ENCODE data around the gene TTLL13.
A peak's percentile ranks its signal among the peaks of the same experiment; 100 is the strongest.

The TTLL13 gene, protein sequence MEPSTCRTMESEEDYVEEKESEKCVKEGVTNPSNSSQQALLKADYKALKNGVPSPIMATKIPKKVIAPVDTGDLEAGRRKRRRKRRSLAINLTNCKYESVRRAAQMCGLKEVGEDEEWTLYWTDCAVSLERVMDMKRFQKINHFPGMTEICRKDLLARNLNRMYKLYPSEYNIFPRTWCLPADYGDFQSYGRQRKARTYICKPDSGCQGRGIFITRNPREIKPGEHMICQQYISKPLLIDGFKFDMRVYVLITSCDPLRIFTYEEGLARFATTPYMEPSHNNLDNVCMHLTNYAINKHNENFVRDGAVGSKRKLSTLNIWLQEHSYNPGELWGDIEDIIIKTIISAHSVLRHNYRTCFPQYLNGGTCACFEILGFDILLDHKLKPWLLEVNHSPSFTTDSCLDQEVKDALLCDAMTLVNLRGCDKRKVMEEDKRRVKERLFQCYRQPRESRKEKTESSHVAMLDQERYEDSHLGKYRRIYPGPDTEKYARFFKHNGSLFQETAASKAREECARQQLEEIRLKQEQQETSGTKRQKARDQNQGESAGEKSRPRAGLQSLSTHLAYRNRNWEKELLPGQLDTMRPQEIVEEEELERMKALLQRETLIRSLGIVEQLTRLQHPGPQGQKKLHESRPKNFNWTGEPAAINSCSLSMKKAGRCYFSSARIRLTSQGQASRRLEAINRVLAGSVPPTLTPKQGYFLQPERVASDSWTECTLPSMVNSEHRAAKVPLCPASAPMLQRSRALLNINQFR

DNA sequence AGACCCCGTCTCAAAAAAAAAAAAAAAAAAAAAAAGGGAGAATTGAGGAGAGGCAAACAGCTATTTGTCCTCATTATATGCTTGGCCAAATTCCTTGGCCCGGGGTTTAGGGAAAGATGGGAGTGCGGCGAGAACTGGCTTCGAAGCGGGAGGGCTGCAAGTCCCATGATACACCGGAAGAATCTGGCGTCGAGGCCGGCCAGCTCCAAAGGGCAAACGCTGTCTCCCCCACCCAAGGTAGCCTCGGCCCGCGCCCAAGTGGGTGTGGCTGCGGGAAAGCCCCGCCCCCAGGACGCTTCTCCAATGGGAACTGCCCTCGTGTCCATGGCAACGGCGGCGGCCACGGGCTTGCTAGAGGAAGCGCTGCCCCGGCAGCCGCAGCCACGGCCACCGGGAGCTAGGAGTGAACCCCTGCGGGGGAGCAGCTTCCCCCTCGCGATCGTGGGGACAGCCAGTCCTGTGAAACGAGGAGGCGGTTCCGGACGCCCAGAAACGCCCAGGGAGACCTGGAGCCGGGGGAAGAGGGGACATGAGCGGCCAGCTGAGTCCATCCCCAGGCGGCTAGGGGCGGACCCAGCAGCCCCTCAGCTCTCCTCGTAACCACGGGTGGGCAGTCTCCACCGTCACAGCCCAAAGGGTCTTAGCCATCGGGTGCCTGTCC is at the start of gene TTLL13:
TSS of gene TTLL13 (plus strand) at position 354 of the 661 bp plus-strand sequence. CDS start 1,075 bp downstream, outside the sequence.
- peak; percentile 76 to 91 for DNase-seq

DNA sequence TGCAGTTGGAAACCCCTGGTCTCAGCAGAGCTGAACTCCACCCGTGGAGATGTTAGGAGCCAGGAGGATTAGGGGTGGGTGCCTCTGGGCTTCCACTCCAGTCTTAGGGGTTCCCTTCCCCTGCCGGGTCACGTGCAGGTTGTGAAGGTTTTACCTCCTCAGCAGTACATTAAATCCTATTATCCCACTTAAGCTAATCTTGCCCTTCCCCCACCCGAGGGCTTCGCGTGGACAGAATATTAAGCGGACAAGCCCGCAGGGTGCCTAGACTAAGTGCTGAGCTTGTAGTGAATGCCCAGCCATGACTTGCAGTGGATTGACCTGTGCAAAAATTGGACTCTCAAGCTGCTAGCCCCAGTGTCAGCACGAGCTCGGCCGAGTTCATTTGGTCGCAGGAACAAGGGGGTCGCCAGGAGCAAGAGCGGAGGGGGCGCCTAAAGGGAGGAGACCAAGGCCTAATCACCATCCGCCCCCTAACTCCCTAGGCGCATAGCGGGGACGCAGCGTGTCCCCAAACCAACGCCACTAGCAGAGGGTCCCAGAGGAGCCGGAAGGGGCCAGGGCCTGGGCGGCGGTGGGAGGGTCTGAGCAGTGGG is 48.7 kb upstream of the TTLL13 start:
- no peak for DNase-seq

DNA sequence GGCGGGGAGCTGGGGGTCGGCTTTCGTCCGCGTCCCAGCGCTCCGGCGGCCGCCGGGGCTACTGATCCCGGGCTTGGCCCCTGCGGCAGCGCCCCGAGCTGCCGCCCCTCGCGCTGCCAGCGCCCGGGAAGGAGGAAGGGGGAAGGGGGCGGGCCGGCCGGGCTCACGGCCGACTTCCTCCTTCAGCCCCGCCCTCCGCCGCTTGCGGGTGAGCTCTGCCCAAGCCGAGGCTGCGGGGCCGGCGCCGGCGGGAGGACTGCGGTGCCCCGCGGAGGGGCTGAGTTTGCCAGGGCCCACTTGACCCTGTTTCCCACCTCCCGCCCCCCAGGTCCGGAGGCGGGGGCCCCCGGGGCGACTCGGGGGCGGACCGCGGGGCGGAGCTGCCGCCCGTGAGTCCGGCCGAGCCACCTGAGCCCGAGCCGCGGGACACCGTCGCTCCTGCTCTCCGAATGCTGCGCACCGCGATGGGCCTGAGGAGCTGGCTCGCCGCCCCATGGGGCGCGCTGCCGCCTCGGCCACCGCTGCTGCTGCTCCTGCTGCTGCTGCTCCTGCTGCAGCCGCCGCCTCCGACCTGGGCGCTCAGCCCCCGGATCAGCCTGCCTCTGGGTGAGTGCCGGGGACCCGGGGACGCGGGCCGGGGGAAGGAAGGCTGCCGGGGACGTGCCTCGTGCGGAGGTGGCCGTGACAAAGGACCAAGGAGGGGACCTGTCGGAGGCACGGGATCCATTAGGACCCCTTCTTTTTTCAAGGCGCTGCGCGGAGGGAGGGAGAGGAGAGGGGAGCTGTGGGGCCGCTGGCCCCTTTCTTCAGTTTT is 48.0 kb upstream of the TTLL13 start, which contains the start of gene SEMA4B:
TSS of gene SEMA4B (plus strand) at position 201 of the 814 bp plus-strand sequence. CDS start at position 450, 249 bp downstream.
- peak in 1 of 2 experiments; percentile 49 for DNase-seq

- DNase-seq = no peak
Measured at GRCh38 chr15:90201944-90202375, 47.4 kb upstream of the TTLL13 start.

- no peak for DNase-seq
Measured at GRCh38 chr15:90202929-90203328, 46.4 kb upstream of the TTLL13 start.

DNA sequence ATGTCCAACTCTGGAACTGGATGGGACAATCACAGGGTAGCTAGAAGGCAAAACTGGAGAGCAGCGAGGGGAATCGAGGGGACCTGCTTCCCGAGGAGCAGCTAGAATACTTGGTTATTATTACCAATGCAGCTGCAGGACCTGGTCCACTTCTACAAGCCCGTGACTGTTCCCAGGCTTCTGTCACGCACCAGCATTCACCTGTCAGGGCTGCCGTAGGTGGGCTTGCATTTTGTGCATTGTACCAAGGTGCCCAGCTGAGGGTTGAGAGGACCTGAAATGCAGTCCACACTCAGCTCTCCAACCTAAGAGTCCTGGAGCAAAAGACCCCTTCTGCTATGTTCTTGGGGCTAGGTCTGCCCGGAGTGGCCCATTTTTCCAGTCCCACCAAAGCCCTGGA is 45.9 kb upstream of the TTLL13 start:
- DNase-seq = no peak

DNA sequence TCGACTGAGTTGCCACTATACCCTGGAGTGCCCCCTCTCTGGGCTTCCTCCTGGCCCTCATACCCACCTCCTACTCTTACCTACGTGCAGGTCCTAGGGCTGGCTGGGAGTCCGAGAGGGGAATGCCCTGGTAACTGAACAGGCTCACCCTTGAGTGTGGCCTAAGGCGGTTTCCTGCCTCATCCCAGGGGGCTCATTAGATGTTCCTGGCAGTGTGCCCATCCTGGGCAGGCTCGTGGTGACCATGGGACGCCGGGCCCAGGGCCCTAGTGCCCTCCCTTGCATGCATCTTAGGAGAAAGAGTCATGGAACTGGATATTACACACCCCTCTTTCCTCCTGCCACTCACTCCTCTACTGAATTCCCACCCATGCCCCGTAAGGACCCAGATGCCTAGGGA is 45.4 kb upstream of the TTLL13 start:
- DNase-seq = no peak

DNA sequence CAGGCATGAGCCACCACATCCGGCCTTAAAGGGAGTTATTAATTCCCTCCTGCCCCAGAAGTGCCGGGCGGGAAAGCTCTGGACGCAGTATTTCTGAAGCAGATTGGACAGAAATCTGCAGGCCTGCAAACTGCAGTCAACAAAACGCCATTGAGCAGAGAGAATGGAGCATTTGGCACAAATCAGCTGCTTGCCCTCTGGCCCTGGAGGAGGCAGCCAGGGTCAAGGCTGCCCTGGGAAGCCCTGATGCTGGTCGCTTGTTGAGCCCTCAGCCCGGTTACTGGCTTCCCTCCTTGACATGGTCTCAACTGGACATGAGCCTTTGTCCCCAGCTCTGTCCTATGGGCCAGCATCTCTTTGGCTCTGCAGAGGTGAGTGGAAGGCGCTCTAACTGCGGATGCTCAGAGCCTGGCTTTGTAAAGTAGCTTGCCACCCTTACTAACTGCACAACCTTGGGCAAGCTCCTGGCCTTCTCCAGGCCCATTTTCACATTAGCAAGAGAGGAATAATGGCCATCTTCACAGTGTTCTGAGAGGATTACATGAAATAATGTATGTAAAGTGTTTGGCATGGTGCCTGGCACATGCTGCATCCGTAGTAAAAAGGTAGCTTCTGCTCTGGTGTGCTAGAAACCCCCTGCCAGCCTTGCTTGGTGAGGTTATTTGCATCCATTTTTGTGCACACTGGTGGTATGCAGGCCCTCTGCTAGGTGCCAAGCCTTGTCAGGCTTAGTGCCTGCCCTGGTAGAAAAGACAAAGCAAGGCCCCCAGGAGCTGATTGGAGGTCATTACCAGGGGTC is 44.1 kb upstream of the TTLL13 start:
- no peak for DNase-seq

- no peak for DNase-seq
Measured at GRCh38 chr15:90205886-90206285, 43.5 kb upstream of the TTLL13 start.

DNA sequence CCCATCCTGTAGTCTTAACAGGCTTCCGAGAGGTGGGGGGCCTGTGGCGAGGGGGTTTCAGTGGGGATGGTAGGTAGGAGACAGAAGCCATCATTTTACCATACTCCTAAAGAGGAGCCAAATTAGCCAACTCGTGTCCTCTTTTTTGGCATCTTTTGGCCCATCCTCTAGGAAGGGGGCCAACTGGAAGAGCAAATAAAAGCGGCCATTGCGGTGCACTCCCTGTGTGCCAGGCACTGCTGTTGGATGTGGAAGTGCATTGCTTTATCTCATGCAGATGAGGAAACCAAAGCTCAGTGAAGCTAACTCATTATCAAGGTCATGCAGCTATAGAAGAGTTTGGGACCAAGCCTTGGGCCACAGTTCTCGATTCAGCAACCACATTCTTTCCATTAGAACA is 42.1 kb upstream of the TTLL13 start:
- DNase-seq = no peak

- no peak for DNase-seq
Measured at GRCh38 chr15:90208356-90208755, 41.0 kb upstream of the TTLL13 start.

DNA sequence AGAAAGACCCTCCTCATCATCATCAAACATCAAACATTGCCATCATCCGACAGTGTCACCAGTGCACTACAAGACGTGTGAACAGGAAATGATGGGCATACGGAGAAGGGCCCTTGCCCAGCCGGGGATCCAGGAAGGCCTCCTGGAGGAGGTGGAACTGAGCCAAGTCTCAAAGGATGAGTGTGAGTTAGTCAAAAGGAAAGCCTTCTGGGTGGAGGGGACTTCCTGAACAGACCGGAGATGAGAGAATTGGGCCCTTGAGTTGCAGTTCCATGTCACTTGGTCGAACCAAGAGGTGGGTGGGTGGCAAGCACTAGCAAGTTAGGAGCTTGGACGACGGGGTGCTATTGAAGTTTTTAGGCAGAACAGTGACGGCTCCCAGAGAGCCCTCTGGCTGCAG is 39.8 kb upstream of the TTLL13 start:
- no peak for DNase-seq

DNA sequence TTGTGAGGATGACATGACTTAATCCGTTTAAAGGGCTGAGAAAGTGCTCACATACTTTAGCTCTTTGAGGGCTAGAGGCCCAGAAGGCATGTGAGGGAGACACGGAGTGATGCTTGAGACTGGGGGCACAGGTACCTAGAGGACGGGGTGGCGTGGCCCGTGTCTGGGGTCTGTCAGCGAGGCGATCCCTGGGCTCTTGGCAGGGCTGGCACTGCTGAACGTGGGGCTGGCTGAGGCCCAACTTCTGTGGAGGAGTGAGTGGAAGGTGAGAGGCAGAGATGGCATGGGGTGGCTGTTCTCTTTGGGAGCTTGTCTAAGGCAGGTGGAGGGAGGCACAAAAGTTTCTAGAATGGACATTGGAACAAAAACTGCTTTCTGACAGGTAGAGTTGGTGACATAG is 38.8 kb upstream of the TTLL13 start:
- DNase-seq = no peak

GRCh38 chr15:90211009-90211408 is 38.3 kb upstream of the TTLL13 start:
- no peak for DNase-seq

DNA sequence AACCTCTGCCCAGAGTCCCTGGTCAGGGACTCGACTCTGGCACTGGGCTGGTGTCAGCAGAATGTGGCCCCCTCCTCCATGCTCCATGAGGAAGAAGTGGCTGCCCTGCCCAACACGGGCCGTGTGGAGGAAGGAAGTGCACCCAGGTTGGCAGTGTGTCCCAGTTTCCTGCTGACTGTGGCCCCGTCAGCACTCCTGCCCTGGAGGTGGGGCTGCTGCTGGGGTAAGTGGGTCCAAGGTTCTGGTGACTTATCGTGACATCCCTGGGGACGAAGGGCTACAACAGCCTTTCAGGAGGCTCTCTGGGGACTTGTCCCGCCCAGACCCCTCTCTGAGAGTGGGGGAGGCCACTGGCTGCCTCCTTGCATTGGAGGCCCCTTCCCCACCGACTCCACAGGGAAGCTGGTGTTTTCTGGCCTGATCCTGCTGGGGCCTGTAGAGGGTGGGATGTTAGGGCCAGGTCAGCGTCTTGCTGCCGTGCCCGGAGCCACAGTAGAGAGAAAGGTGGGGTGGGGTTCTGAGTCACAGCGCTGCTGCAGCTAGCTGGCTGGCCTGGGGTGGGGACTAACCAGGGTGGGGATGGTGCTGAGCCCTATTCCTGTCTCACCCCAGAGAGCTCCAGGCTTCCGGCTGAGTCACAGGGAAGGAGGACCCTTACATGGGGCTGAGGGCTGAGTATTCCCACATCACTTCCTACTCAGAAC is 37.8 kb upstream of the TTLL13 start:
- DNase-seq = no peak

GRCh38 chr15:90212221-90213098 is 36.9 kb upstream of the TTLL13 start:
- DNase-seq = no peak

DNA sequence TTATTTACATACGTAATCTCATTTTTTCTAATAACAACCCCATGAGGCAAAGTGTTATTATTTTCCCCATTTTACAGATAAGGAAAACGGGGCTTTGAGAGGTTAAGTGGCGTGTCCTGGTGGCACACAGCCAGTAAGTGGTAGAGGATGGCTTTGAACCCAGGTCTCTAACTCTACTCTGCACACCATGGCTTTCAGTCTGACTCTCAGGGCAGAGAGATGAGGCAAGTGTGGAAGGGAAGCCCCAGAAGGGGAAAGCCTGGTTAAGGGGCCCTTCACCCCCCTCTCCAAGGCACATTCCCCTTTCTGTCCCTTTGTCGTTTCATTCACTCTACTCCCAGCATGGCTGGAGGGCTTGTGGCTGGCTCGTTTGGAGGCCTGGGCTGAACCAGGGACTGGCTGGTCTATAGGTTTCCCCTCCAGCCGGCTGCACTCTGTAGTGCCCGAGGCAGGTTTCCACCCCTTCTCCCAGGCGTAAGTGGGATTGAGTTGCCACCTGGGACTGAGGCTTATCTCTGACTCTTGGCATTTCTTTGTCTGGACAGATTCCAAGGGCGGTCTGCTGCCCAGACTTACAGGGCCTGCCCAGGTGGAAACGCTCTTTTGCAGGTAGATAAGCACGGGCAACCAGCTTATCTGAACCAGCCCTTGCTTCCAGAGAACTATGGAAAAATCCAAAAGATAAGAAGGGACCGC is 36.1 kb upstream of the TTLL13 start:
- no peak for DNase-seq

- DNase-seq = no peak
Measured at GRCh38 chr15:90213818-90214204, 35.5 kb upstream of the TTLL13 start.

Data from NCI-H446 (cell line).